HG02798 (cell line): ENCODE data around the gene DCLRE1A.

ENCODE experiments used
- ATAC-seq: cut with Tn5 transposase; IDR thresholded peaks from one replicate; pipeline ENCODE4 v1.9.1; 2021; ENCODE audit warnings: mild to moderate bottlenecking; ENCODE audit not compliant: unreplicated experiment, poor library complexity

DCLRE1A gene

GRCh38 chr10:113802997-113803396 lies 50.9 kb downstream of the DCLRE1A start:
- ATAC-seq = no peak

GRCh38 chr10:113801569-113801968 lies 52.3 kb downstream of the DCLRE1A start:
- ATAC-seq = no peak

- no peak for ATAC-seq
Measured at GRCh38 chr10:113791691-113792090, 62.2 kb downstream of the DCLRE1A start.

- peak; percentile 88 for ATAC-seq
Measured at GRCh38 chr10:113788604-113789083, 65.2 kb downstream of the DCLRE1A start.
